Mesenchymal stem cell (in vitro differentiated cells and primary cell): Measurements from ENCODE around the gene TMEM141.

Experiments
- DNase-seq: peaks from one replicate; pipeline ENCODE4 v3.0.0-alpha.2; 2013
- H2AFZ ChIP-seq: one replicate; pipeline ENCODE4 v1.6.1; 2013; ENCODE audit warnings: low read depth, mild to moderate bottlenecking, control low read depth, inconsistent platforms, low read length, moderate library complexity
- H2AK5ac ChIP-seq: 2 replicates; pipeline ENCODE4 v1.6.1; 2013; ENCODE audit warnings: low read length, moderate library complexity, mild to moderate bottlenecking, inconsistent platforms; ENCODE audit not compliant: severe bottlenecking
- H2BK120ac ChIP-seq: one replicate; pipeline ENCODE4 v1.6.1; 2013; ENCODE audit warnings: low read depth, mild to moderate bottlenecking, inconsistent platforms, low read length, moderate library complexity
- H2BK12ac ChIP-seq, 2 experiments: one replicate each; pipeline ENCODE4 v1.6.1; 2013; ENCODE audit warnings: inconsistent platforms in 2 of 2, low read length in 2 of 2, mild to moderate bottlenecking in 2 of 2, moderate library complexity in 2 of 2, control low read depth in 1 of 2
- H2BK15ac ChIP-seq: one replicate; pipeline ENCODE4 v1.6.1; 2013; ENCODE audit warnings: mild to moderate bottlenecking, low read depth, inconsistent platforms; ENCODE audit not compliant: poor library complexity, severe bottlenecking
- H2BK5ac ChIP-seq: 2 replicates; pipeline ENCODE4 v1.6.1; 2013; ENCODE audit warnings: low read depth, mild to moderate bottlenecking, low read length, control low read depth, inconsistent platforms; ENCODE audit not compliant: poor library complexity, severe bottlenecking
- H3K14ac ChIP-seq, 2 experiments: one replicate each; pipeline ENCODE4 v1.6.1; 2013; ENCODE audit warnings: inconsistent platforms in 2 of 2, low read length in 2 of 2, control low read depth in 1 of 2, mild to moderate bottlenecking in 1 of 2, moderate library complexity in 1 of 2
- H3K18ac ChIP-seq, 2 experiments: one replicate each; pipeline ENCODE4 v1.6.1; 2013; ENCODE audit warnings: inconsistent platforms in 2 of 2, low read length in 2 of 2, control low read depth in 1 of 2, low read depth in 1 of 2, mild to moderate bottlenecking in 1 of 2
- H3K23ac ChIP-seq, 2 experiments: one replicate each; pipeline ENCODE4 v1.6.1; 2013; ENCODE audit warnings: inconsistent platforms in 2 of 2, low read length in 2 of 2, mild to moderate bottlenecking in 2 of 2, moderate library complexity in 2 of 2, control low read depth in 1 of 2
- H3K27ac ChIP-seq: 2 replicates; pipeline ENCODE4 v1.5.1; 2013; ENCODE audit warnings: mild to moderate bottlenecking, moderate library complexity, low read length, control low read depth, inconsistent platforms; ENCODE audit not compliant: poor library complexity, severe bottlenecking
- H3K27me3 ChIP-seq, 2 experiments: 2 replicates each; pipeline versions ENCODE4 v1.6.1 to v1.7.0; 2013; ENCODE audit warnings: low read length in 2 of 2, mild to moderate bottlenecking in 2 of 2, moderate library complexity in 2 of 2, control low read depth in 1 of 2, inconsistent platforms in 1 of 2; ENCODE audit not compliant: control insufficient read depth in 1 of 2, insufficient read depth in 1 of 2
- H3K36me3 ChIP-seq, 2 experiments: 2 replicates each; pipeline versions ENCODE4 v1.6.1 to v1.7.0; 2013; ENCODE audit warnings: low read length in 2 of 2, control low read depth in 1 of 2, inconsistent platforms in 1 of 2, low read depth in 1 of 2, mild to moderate bottlenecking in 1 of 2; ENCODE audit not compliant: insufficient read depth in 2 of 2, control insufficient read depth in 1 of 2
- H3K4ac ChIP-seq, 2 experiments: one replicate each; pipeline ENCODE4 v1.6.1; 2013; ENCODE audit warnings: inconsistent platforms in 2 of 2, low read length in 2 of 2, mild to moderate bottlenecking in 2 of 2, moderate library complexity in 2 of 2, control low read depth in 1 of 2, low read depth in 1 of 2
- H3K4me1 ChIP-seq: 2 replicates; pipeline ENCODE4 v1.6.1; 2013; ENCODE audit warnings: low read depth, low read length, control low read depth; ENCODE audit not compliant: control insufficient read depth, insufficient read depth
- H3K4me2 ChIP-seq: 2 replicates; pipeline ENCODE4 v1.6.1; 2013; ENCODE audit warnings: low read length, mild to moderate bottlenecking, inconsistent platforms; ENCODE audit not compliant: poor library complexity, severe bottlenecking
- H3K4me3 ChIP-seq, 2 experiments: 2 replicates each; pipeline versions ENCODE4 v1.5.1 to v1.7.0; 2013; ENCODE audit warnings: low read length in 2 of 2, mild to moderate bottlenecking in 2 of 2, control low read depth in 1 of 2, low read depth in 1 of 2; ENCODE audit not compliant: insufficient read depth in 1 of 2
- H3K79me1 ChIP-seq: replicated peaks from 2 replicates; pipeline ENCODE4 v1.6.1; 2013; ENCODE audit warnings: mild to moderate bottlenecking, control low read depth, low read length, inconsistent platforms; ENCODE audit not compliant: poor library complexity, severe bottlenecking
- H3K9ac ChIP-seq: 2 replicates; pipeline ENCODE4 v1.7.0; 2013; ENCODE audit warnings: mild to moderate bottlenecking, low read length, moderate library complexity
- H3K9me3 ChIP-seq: 2 replicates; pipeline ENCODE4 v1.7.0; 2013; ENCODE audit warnings: mild to moderate bottlenecking, low read length; ENCODE audit not compliant: control insufficient read depth
- H4K8ac ChIP-seq: one replicate; pipeline ENCODE4 v1.6.1; 2013; ENCODE audit warnings: inconsistent platforms, mild to moderate bottlenecking, low read length, moderate library complexity
- H4K91ac ChIP-seq: one replicate; pipeline ENCODE4 v1.6.1; 2013; ENCODE audit warnings: mild to moderate bottlenecking, low read length, inconsistent platforms
- WGBS: methylation state at CpG from one replicate; pipeline ENCODE4 v1.1.7; 2013; ENCODE audit warnings: mixed read lengths; 5-methylcytosine and 5-hydroxymethylcytosine counted together

TMEM141 gene

DNA sequence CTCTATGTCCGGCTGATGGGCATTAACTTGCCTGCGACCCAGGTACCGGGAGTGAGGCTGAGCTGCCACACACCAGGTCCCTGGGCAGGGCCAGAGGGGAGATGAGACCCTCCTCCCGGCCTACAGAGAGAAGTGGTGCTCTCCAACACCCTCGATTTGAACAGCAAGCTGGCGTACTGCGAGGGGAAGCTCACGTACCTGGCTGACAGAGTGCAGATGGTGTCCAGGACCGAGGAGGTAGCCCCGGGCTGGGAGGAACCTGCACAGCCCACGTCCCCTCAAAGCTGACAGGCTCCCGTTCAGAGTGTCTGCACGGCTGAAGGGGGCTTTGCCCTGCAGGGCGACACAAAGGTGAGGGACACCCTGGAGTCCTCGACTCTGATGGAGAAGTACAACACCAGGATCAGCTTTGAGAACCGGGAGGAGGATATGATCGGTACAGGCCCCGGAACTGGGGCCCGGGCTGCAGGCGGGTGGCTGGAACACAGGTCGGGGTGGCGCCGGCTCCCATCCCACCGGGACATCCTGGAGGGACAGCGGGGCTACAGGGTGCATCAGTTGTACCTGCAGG, 15.6 kb downstream of the TMEM141 start:
- peaks cover 18% of the 10 kb centered on the region for H3K4me1 ChIP-seq
- H3K9ac ChIP-seq, result peak overlapping the region; percentile 90
- no peak overlapping the region for H3K27ac ChIP-seq
- H2AK5ac ChIP-seq, result no peak overlapping the region
- 89% methylated on average over 25 of the region's 25 CpGs for WGBS
- no peak overlapping the region for H3K14ac ChIP-seq
- H3K23ac ChIP-seq, result no peak overlapping the region
- peak overlapping the region; percentile 93 for H4K91ac ChIP-seq
- H3K4me2 ChIP-seq, result peak overlapping the region; percentile 90
- peak overlapping the region; percentile 61 for H2AFZ ChIP-seq
- H3K27me3 ChIP-seq, result peaks cover 6 to 9% of the 10 kb centered on the region in 2 experiments
- DNase-seq, result no peak
- no peak overlapping the region for H2BK12ac ChIP-seq
- peak overlapping the region in 1 of 2 experiments; percentile 93 for H3K18ac ChIP-seq
- peaks cover 5 to 30% of the 10 kb centered on the region in 2 experiments for H3K36me3 ChIP-seq
- peaks cover 10% of the 10 kb centered on the region for H3K79me1 ChIP-seq
- no peak overlapping the region for H2BK120ac ChIP-seq
- peak overlapping the region in 1 of 2 experiments; percentile 87 for H3K4me3 ChIP-seq
- no peak overlapping the region for H2BK15ac ChIP-seq
- no peaks in the 10 kb centered on the region for H3K9me3 ChIP-seq
- H2BK5ac ChIP-seq, result no peak overlapping the region
- peak overlapping the region in 1 of 2 experiments; percentile 97 for H3K4ac ChIP-seq
- peak overlapping the region; percentile 57 for H4K8ac ChIP-seq

- Histone ChIP-seq H2BK120ac (peak within 1 kb of the TSS; percentile 49), H2AFZ (peak within 1 kb of the TSS; percentile 61), H2BK15ac (peak within 1 kb of the TSS; percentile 93), H3K79me1 (peaks cover 10% of the 10 kb centered on the region), H3K4me2 (peak within 1 kb of the TSS; percentile 90), H3K27ac (peak within 1 kb of the TSS; percentile 62), H3K4ac (peak within 1 kb of the TSS; percentile 94 to 97), H2BK5ac (peak within 1 kb of the TSS; percentile 26), H3K9ac (peak within 1 kb of the TSS; percentile 90), H3K18ac (peak within 1 kb of the TSS; percentile 83 to 93), H2AK5ac (no peak within 1 kb of the TSS), H3K4me1 (peaks cover 18% of the 10 kb centered on the region), H2BK12ac (peak within 1 kb of the TSS in 1 of 2 experiments; percentile 17), H3K27me3 (peaks cover 0 to 2% of the 10 kb centered on the region in 2 experiments), H3K36me3 (peaks cover 6 to 30% of the 10 kb centered on the region in 2 experiments), H3K4me3 (peak within 1 kb of the TSS; percentile 88), H3K23ac (peak within 1 kb of the TSS in 1 of 2 experiments; percentile 84), H4K91ac (peak within 1 kb of the TSS; percentile 93), H4K8ac (peak within 1 kb of the TSS; percentile 94), H3K9me3 (no peaks in the 10 kb centered on the region), H3K14ac (peak within 1 kb of the TSS; percentile 62 to 86)
- 2% methylated on average over 45 of the region's 96 CpGs for WGBS
- peak; percentile 71 for DNase-seq
These were observed 16.3 kb downstream of the TMEM141 start, which contains the start of gene RABL6 for GRCh38 chr9:136807281-136808074. Gene RABL6 (plus strand): TSS chr9:136807948. CDS start chr9:136808197, 249 bp downstream.

- Histone ChIP-seq H2BK5ac (peak overlapping the region; percentile 26), H3K4me2 (peak overlapping the region; percentile 76), H4K91ac (peak overlapping the region; percentile 80), H3K27me3 (no peaks in the 10 kb centered on the region), H4K8ac (peak overlapping the region; percentile 27), H2BK120ac (peak overlapping the region; percentile 49), H3K4ac (peak overlapping the region; percentile 62 to 96), H3K14ac (peak overlapping the region; percentile 62 to 80), H3K79me1 (peaks cover 17% of the 10 kb centered on the region), H3K9ac (peak overlapping the region; percentile 90), H3K36me3 (peaks cover 14 to 34% of the 10 kb centered on the region in 2 experiments), H2BK12ac (peak overlapping the region in 1 of 2 experiments; percentile 16), H2AK5ac (no peak overlapping the region), H2BK15ac (peak overlapping the region; percentile 78), H3K27ac (peak overlapping the region; percentile 13), H3K9me3 (no peaks in the 10 kb centered on the region), H2AFZ (peak overlapping the region; percentile 49), H3K23ac (peak overlapping the region in 1 of 2 experiments; percentile 84), H3K4me3 (peak overlapping the region; percentile 88), H3K4me1 (peaks cover 18% of the 10 kb centered on the region), H3K18ac (peak overlapping the region; percentile 61 to 70)
- peak; percentile 18 for DNase-seq
- under 1% methylated on average over 74 of the region's 93 CpGs for WGBS
These were observed 17.1 kb downstream of the TMEM141 start for GRCh38 chr9:136808075-136808805.
